Measurements from ENCODE around the gene DYNC1I2.
A peak's percentile ranks its signal among the peaks of the same experiment; 100 is the strongest.

The DYNC1I2 gene

GRCh38 chr2:171687287-171688128 lies at the start of gene DYNC1I2:
Gene DYNC1I2 (plus strand): TSS chr2:171687469. CDS start chr2:171690156, 2,687 bp downstream.
- peak; percentile 97 for DNase-seq (ENCODE audit: low read depth)

- no peak for DNase-seq (ENCODE audit: low read depth)
Observed at GRCh38 chr2:171651667-171652415, 35.4 kb upstream of the DYNC1I2 start.

GRCh38 chr2:171652416-171652785 lies 34.9 kb upstream of the DYNC1I2 start:
- peak; percentile 10 for DNase-seq (ENCODE audit: low read depth)

GRCh38 chr2:171655586-171655985 lies 31.7 kb upstream of the DYNC1I2 start:
- DNase-seq (ENCODE audit: low read depth): no peak

GRCh38 chr2:171667041-171667440 lies 20.2 kb upstream of the DYNC1I2 start:
- DNase-seq (ENCODE audit: low read depth): no peak

- no peak for DNase-seq (ENCODE audit: low read depth)
Observed at GRCh38 chr2:171668183-171668582, 19.1 kb upstream of the DYNC1I2 start.

- DNase-seq (ENCODE audit: low read depth): no peak
Observed at GRCh38 chr2:171669121-171669520, 18.1 kb upstream of the DYNC1I2 start.

GRCh38 chr2:171670655-171671054 lies 16.6 kb upstream of the DYNC1I2 start:
- peak; percentile 64 for DNase-seq (ENCODE audit: low read depth)

- DNase-seq (ENCODE audit: low read depth): no peak
Observed at GRCh38 chr2:171671867-171672266, 15.4 kb upstream of the DYNC1I2 start.

GRCh38 chr2:171673905-171674304 lies 13.4 kb upstream of the DYNC1I2 start:
- peak; percentile 52 for DNase-seq (ENCODE audit: low read depth)

GRCh38 chr2:171675810-171676345 lies 11.4 kb upstream of the DYNC1I2 start:
- no peak for DNase-seq (ENCODE audit: low read depth)

- DNase-seq (ENCODE audit: low read depth): no peak
Observed at GRCh38 chr2:171678619-171679018, 8.7 kb upstream of the DYNC1I2 start.

GRCh38 chr2:171688129-171688465 lies 828 bp downstream of the DYNC1I2 start:
- peak; percentile 63 for DNase-seq (ENCODE audit: low read depth)

GRCh38 chr2:171692331-171692730 lies 5.1 kb downstream of the DYNC1I2 start:
- no peak for DNase-seq (ENCODE audit: low read depth)

- DNase-seq (ENCODE audit: low read depth): peak; percentile 61
Observed at GRCh38 chr2:171702781-171703556, 15.7 kb downstream of the DYNC1I2 start.

- peak; percentile 42 for DNase-seq (ENCODE audit: low read depth)
Observed at GRCh38 chr2:171703574-171704347, 16.5 kb downstream of the DYNC1I2 start.

GRCh38 chr2:171706152-171706803 lies 19.0 kb downstream of the DYNC1I2 start:
- DNase-seq (ENCODE audit: low read depth): peak; percentile 31

GRCh38 chr2:171707752-171708151 lies 20.5 kb downstream of the DYNC1I2 start:
- DNase-seq (ENCODE audit: low read depth): no peak

GRCh38 chr2:171709011-171709685 lies 21.9 kb downstream of the DYNC1I2 start:
- DNase-seq (ENCODE audit: low read depth): no peak

- DNase-seq (ENCODE audit: low read depth): peak; percentile 41
Observed at GRCh38 chr2:171711351-171711750, 24.1 kb downstream of the DYNC1I2 start.

All from iris pigment epithelial cell (primary cell).